GM08714 (cell line): Measurements from ENCODE around the gene SMARCC2.

Experiments used
- H3K4me3 ChIP-seq: fragments of 200-500 bp; sonication (Bioruptor generic); 2 replicates; pipeline ENCODE4 v1.5.1; 2014; ENCODE audit warnings: mild to moderate bottlenecking, low read length, inconsistent platforms
- ZNF274 ChIP-seq: IDR thresholded peaks from 2 replicates; pipeline ENCODE4 v1.6.1; 2012; ENCODE audit warnings: mild to moderate bottlenecking, low read depth, low read length

SMARCC2 gene

DNA sequence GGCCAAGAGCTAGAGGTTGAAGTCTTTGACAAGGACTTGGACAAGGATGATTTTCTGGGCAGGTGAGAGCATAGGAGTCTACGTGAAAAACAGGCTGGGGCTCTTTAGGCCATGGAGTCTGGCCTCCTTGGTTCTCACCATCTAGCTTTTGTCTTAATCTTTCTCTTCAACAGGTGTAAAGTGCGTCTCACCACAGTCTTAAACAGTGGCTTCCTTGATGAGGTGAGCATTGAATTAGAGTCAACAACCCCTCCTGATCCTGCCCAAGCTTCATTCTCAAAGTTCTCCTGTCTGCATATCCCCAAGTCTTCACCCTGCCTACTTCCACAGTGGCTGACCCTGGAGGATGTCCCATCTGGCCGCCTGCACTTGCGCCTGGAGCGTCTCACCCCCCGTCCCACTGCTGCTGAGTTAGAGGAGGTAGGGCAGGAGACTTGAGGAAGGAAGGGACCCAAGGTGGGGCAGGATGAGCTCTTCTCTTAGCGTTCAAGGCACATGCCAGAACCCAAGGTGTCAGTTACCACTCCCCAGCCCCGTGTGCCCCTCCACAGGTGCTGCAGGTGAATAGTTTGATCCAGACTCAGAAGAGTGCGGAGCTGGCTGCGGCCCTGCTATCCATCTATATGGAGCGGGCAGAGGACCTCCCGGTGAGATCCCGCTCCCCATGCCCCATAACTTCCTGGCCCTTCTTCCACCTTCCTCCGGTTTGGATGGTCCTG lies 51.3 kb downstream of the SMARCC2 start:
- H3K4me3 ChIP-seq, result no peak overlapping the region
- no peak for TF ChIP-seq ZNF274

DNA sequence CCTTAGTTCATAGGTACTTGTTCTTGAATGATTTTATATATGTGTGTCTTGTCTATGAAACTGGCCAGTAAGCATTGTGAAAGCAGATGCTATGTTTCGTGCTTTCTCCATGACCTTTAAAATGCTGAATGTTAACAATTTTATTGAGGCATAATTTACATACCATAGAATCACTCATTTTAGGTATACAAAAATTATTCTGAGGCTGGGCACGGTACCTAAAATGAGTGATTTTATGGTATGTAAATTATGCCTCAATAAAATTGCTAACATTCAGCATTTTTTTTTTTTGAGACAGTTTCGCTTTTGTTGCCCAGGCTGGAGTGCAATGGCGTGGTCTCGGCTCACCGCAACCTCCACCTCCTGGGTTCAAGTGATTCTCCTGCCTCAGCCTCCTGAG lies 54.4 kb downstream of the SMARCC2 start:
- TF ChIP-seq ZNF274, result no peak
- no peak overlapping the region for H3K4me3 ChIP-seq

DNA sequence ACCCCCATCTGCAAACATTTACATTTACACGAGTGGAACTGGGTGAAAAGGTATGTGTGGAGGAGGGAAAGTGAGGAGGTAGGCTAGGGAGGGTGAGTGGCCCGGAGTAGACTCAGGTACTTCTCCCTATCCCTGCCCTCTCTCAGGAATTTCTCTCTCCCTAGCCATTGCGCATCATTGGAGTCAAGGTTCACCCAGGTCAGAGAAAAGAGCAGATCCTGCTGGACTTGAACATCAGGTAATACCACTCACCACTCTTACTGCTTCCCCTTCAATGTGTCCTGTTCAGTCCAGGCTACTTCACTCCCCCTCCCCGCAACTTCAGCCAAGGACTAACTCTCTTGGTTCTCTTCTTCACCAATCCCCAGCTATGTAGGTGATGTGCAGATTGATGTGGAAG lies 58.4 kb downstream of the SMARCC2 start:
- TF ChIP-seq ZNF274, result no peak
- no peak overlapping the region for H3K4me3 ChIP-seq

DNA sequence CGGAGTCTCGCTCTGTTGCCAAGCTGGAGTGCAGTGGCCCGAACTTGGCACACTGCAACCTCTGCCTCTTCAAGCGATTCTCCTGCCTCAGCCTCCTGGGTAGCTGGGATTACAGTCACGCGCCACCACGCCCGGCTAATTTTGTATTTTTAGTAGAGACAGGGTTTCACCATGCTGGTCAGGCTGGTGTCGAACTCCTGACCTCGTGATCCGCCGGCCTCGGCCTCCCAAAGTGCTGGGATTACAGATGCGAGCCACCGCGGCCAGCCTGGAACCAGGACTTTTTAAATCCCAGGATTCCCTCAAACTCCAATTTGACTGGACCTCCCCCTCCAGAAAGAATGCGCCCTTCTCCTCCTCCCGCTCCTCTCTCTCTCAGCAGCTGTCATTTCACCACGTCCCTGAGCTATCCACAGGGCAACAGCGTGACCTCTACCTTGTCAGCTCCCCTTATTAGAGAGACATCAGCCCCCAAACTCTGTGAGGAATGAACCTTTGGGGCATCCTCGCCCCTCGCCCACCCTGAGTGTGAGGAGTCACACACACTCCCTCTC lies 59.3 kb downstream of the SMARCC2 start:
- peak overlapping the region; percentile 88; the same call in 1 of the 2 replicates for H3K4me3 ChIP-seq
- no peak for TF ChIP-seq ZNF274

DNA sequence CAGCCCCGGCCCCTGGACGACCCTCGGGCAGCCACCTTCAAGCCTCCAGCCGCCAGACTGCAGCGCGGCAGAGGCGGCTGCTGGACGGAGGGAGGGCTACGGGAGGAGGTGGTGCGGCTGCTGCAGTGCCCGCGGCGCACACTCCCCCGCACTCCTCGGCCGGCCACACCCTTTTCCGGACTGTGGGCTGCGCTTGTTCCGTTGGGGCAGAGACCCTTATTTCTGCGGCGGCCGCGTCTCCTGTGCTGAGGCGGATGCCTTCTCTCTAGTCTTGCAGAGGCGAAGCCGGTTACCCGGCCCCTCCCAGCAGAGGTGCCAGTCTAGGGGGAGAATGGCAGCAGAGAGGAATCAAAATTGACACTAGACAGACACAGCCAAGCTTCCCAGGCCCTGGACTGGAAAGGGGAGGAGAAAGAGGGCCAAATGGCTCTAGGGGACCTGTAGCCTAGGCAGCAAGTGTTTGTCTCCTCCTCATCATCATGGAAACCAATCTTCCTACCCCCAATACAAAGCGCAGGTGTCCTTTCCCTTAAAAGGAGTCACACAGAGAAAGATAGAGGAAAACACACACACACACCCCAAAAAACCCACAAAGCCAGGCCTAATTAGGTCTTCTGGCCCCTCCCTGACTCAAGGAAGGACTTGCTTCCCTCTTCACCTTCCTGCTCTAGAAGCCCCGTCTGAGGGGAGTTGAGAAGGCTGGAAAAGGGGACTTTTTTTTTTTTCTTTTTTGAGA lies 59.9 kb downstream of the SMARCC2 start:
- no peak for TF ChIP-seq ZNF274
- H3K4me3 ChIP-seq, result peak overlapping the region; percentile 88

DNA sequence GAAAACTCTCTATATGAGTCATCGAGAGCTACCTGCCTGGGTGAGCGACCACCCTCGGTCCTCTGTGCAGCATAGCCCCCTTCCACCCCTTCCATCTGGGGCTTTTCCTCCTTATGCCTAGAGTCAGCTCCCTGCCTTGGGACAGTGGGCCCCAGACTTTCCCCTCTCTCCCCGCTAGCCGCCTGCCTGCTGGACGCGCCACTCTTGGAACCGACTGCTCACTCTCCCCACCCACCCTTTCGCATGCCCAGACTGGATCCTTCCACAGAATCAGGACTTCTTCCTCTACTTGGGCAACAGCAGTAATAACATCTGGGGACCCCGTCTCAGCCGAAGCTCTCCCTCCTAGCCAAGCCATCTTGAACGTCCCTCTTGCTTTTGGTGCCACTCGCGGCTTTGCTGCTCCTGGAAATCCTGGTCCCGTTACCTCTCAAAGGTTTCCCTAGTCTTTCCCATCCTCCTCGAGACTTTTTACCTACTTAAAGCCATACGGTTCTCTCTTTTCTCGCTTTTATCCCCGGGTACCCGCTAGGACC lies 60.5 kb downstream of the SMARCC2 start:
- H3K4me3 ChIP-seq, result peak overlapping the region; percentile 88
- no peak for TF ChIP-seq ZNF274

DNA sequence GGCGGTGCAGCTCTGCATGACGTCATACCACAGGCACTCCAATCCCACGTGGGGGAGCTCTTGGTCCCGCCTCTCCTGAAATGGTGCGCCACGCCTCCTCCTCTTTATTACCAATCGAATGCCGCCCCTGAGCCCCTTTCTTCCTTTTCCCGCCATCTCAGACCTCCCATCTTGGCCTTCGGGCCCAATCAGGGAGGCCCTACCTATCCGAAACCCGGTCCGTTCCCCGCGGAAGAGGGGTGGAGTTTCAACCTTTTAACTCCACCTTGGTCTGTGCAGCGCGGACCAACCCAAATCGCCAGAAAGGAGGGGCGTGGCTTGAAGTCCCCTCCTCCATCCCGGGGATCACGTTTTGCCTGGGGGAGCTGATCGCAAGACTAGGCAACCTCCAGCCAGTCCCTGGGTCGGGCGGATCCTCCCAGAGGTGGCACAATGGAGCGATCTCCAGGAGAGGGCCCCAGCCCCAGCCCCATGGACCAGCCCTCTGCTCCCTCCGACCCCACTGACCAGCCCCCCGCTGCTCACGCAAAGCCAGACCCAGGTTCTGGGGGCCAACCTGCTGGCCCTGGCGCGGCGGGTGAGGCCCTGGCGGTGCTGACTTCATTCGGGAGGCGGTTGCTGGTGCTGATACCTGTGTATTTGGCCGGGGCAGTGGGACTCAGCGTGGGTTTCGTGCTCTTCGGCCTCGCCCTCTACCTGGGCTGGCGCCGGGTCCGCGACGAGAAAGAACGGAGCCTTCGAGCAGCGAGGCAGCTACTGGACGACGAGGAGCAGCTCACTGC lies 61.2 kb downstream of the SMARCC2 start, which contains the start of gene ESYT1:
Gene ESYT1, plus strand, starts transcription at position 380 of the 782 bp plus-strand sequence. Its CDS starts 53 bp downstream, at position 433.
- peak within 1 kb of the TSS; percentile 88 for H3K4me3 ChIP-seq
- TF ChIP-seq ZNF274, result no peak

DNA sequence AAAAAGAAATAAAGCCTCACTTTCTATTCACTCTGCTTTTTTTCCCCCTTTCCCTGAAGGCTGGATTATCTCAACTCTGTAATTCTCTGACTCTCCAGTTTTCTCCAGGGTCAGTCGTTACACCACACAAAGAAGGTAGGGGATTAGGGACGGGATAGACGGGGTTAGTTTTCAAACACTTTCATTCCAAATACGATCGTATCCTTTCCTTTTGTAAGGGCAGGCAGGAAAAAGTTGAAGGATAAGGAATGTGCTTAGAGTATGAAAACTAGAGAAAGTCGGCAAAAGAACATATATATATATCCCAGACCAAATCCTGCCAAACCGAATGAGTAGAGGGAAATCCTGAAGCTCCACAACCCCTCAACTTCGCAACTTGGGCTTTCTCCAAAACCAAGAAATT lies 61.8 kb downstream of the SMARCC2 start:
- no peak for TF ChIP-seq ZNF274
- peak overlapping the region; percentile 43 for H3K4me3 ChIP-seq

DNA sequence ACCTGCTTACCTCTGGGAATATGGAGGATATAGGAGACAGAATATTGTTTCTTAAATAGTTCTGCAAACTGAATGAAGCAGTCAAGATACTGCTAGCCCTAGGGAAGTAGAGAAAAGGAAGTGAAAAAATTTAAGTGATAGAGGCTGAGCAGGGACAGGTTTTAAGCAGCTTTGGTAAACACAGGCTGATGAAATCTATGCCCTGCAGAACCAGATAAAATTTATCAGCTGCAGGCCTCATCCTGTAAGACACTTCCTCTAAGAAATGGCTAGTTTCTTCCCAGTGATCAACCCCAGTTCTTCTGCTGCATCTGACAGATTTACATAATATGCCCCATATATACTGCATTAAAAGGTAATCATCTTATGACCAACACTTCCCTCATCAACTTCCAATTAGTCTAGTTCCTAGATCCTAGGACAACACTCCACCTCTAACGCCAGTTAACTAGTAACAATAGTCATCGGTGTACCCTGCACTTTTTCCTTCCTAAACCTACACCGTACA lies 62.5 kb downstream of the SMARCC2 start:
- no peak for TF ChIP-seq ZNF274
- no peak overlapping the region for H3K4me3 ChIP-seq

DNA sequence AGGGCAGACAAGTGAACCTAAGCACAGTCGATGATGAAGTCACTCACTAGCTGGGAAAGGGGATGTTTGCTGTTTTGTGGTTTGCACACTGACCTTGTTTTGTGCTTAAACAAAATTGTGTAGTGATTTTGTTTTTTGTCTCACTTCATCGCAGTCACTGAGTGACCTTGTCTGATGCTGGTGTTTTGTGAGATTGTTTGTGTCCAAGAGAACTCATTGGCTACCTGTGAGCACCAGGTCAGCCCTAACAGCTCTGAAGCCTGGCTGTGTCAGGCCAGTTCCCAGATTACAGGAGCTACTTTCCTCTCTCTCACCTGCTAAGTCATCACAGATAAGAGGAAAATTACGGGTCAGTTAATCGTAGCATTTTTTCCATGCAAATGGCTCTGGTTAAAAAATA lies 65.2 kb downstream of the SMARCC2 start:
- no peak for TF ChIP-seq ZNF274
- no peak overlapping the region for H3K4me3 ChIP-seq

DNA sequence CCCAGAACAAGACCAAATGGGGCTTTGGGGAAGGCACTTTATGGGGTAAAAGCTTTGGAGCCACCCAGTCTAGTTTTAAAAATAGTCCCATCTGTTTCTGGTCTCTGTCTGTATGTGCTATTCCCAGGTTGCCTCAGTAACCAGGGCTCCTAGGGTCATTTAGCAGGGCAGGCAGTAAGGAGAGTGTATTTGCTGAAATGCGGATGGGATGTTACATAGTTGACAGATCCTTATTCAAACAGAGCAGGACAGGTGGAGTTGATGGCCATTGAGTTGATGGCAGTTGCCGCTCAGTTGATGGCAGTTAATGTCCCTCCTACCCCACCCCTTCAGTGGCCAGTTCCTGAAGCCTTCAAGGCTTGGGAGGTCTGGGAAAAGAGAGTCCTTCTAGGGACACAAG lies 66.6 kb downstream of the SMARCC2 start:
- H3K4me3 ChIP-seq, result no peak overlapping the region
- TF ChIP-seq ZNF274, result no peak

DNA sequence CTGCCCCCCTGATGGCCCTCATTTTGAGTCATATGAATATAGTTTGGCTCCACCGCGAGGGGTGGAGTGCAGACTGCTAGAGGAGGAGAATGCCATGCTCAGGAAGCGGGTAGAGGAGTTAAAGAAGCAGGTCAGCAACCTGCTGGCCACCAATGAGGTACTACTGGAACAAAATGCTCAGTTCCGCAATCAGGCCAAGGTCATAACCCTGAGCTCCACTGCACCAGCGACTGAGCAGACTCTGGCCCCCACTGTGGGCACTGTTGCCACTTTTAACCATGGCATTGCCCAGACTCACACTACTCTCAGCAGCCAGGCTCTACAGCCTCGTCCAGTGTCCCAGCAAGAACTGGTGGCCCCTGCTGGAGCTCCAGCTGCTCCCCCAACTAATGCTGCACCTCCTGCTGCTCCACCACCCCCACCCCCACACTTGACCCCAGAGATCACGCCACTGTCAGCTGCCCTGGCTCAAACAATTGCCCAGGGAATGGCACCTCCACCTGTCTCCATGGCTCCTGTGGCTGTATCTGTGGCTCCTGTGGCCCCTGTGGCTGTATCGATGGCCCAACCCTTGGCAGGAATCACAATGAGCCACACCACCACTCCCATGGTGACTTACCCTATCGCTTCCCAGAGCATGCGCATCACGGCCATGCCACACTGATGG lies 67.9 kb downstream of the SMARCC2 start:
- no peak overlapping the region for H3K4me3 ChIP-seq
- no peak for TF ChIP-seq ZNF274

DNA sequence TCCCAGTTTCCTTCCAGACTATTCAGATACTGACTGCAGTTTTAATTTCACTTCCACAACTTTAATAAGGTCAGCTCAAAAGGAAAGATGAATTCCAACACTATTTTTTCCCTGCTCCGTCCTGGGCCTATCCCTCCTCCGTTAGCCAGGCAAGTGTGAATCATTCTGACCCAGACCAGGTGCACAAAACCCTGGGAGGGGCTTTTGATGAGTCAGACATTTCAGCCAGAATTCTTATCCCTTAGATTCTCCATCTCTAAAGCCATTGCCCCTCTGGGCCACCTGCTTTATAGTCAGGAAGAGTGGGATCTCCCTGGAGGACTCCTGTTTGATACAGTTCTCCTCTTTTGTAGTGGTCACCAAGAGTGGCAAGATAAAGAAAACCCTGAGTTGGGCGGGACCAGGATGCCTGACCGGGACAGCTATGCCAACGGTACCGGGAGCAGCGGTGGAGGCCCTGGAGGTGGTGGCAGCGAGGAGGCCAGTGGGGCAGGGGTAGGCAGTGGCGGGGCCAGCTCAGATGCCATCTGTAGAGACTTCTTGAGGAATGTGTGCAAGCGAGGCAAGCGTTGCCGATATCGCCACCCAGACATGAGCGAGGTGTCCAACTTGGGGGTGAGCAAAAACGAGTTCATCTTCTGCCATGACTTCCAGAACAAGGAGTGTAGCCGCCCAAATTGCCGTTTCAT lies 69.0 kb downstream of the SMARCC2 start:
- no peak for TF ChIP-seq ZNF274
- no peak overlapping the region for H3K4me3 ChIP-seq

DNA sequence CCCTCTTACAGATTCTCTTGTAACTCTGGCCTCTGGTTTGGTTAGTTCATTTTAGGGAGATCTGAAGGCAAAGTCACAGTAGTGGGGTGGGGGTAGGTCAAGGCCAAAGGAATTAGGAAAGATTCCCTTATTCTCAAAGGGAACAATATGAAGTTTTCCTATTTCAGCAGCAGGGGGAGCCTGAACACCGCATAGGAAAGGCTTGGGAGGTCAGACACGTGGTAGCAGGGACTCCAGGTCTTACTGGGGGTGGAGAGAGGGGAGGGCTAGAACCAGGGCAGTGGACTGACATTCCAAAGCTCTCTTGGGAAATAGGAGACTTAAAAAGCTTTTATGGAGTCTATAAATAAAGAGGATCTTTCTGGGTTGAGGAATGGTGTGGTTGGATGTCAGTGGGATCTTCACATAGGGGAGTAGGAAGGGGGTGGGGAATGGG lies 69.9 kb downstream of the SMARCC2 start:
- peak overlapping the region; percentile 63; the same call in 1 of the 2 replicates for H3K4me3 ChIP-seq
- no peak for TF ChIP-seq ZNF274
